AG04450 (cell line): Measurements from ENCODE around the gene LIX1. TPM values are rescaled to one million over a fixed set of nuclear protein-coding genes. Genes with fewer than 3 reads are reported as not detected.
"Not testable (repeated sequence)": the region's sequence is repeated elsewhere in the genome, so short reads cannot be mapped to it uniquely, and the experiment has no call there.

Experiments
- CTCF ChIA-PET: fragments of 300-600, 350-600 bp; formaldehyde crosslinking; extraction: SDS; loops from one replicate; lab custom pipeline; 2022; ENCODE audit warnings: antibody characterized with exemption, inconsistent platforms; lab: Charles Lee
- POLR2A ChIA-PET: fragments of 350-600 bp; formaldehyde crosslinking; extraction: SDS; loops from one replicate; lab custom pipeline; 2021; ENCODE audit warnings: antibody characterized with exemption, inconsistent platforms; lab: Yijun Ruan, JAX
- DNase-seq: peaks from one replicate; pipeline ENCODE4 v3.0.0-alpha.2; 2011; ENCODE audit warnings: low read depth, low spot score
- H3K27ac ChIP-seq: one replicate; pipeline ENCODE4 v1.5.1; 2012; ENCODE audit warnings: low read depth, low read length, control low read depth
- H3K27me3 ChIP-seq: one replicate; pipeline ENCODE4 v1.6.0; 2012; ENCODE audit warnings: low read length; ENCODE audit not compliant: control insufficient read depth, insufficient read depth
- H3K4me3 ChIP-seq: 2 replicates; pipeline ENCODE4 v1.5.1; 2011; ENCODE audit warnings: mild to moderate bottlenecking, low read depth, low read length, control low read depth
- H3K9me3 ChIP-seq: 2 replicates; pipeline ENCODE4 v1.5.1; 2012; ENCODE audit warnings: low read length; ENCODE audit not compliant: control insufficient read depth, insufficient read depth
- CTCF ChIP-seq: IDR thresholded peaks from 2 replicates; pipeline ENCODE4 v1.5.1; 2011; ENCODE audit warnings: low read depth, low read length, control low read depth, inconsistent platforms
- polyA plus RNA-seq: library from polyadenylated mRNA; depleted of rRNA; stranded (reverse); fragments of >200 nt; gene quantifications from 2 replicates; pipeline ENCODE4 v1.2.3, GENCODE V29; 2011

Gene LIX1
- polyA plus RNA-seq, 1 experiment = not detected

DNA sequence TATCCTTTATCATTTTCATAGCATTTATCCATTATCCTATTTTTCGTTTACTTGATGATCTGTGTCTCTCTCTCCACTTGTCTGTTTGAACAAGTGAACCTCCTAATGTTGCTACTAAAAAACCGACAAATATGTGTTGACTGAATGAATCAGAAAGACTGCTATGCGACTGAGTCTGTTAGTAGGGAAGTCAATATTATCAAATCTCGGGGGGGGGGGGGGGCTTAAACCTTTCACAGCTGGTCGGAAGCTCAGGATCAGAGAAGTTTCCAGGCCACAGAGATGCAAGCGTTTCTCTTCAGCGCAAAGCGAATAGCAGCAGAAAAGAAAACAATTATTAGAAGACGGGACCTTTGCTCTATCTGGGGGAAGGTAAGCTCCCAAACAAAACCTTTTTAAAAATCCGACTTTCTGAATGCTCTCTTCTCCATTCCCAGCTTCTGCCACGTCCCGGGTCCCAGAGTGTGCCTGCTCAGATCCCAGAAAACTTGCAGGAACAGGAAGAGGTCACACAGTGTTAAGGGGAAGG lies 40.2 kb upstream of the LIX1 start:
- ChIA-PET CTCF (interaction anchor here (1.1 to 1.3 kb wide), 4 partner anchors 351 to 1646 kb away, joined by 3 to 4 read pairs (median 3); no protein-coding TSS in a partner anchor), POLR2A (interaction anchor here (0.6 to 1.2 kb wide), 4 partner anchors 19 to 610 kb away, joined by 3 to 4 read pairs (median 3); no protein-coding TSS in a partner anchor)
- no peak for DNase-seq
- Histone ChIP-seq H3K27ac (peak overlapping the region; percentile 93), H3K9me3 (no peaks in the 10 kb centered on the region), H3K4me3 (peak overlapping the region; percentile 97), H3K27me3 (no peaks in the 10 kb centered on the region)
- no peak for TF ChIP-seq CTCF

DNA sequence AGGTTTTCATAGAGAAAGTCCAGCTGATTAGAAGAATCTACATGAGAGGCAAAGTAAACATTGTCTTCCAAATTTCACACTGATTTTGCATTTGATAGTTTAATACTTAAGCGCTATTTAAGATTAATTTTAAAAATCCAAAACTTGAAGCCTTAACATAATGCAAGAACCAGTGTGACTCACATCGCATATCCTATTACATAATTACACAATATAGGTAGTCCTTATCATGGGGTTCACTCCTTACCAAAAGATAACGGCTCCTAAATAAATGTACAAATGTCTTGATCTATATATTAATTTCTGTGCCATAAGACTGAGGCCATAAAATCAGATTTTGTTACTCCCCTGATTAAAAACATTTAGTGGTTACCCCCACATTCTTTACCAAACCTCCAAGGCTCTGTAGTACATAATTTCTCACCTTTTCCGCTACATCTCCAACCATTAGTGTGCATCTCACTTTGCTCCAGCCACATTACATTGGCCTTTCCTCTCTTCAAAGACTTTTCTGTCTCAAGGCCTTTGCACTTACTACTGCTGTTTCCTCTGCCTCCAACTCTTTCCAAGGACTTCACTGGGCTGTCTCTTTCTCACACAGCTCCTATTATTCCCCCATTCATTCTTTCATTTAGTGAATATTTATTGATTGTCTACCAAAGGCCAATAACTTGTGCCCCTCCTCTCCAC lies 39.6 kb upstream of the LIX1 start:
- CTCF ChIA-PET = interaction anchor here (0.7 to 1.3 kb wide), 5 partner anchors 352 to 1646 kb away, joined by 3 to 4 read pairs (median 3); no protein-coding TSS in a partner anchor
- no peak for DNase-seq
- Histone ChIP-seq H3K27me3 (no peaks in the 10 kb centered on the region), H3K4me3 (peak overlapping the region; percentile 97), H3K9me3 (no peaks in the 10 kb centered on the region), H3K27ac (no peak overlapping the region)
- POLR2A ChIA-PET = interaction anchor here (1.0 kb wide), 1 partner anchor 19 kb away, joined by 4 read pairs; no protein-coding TSS in a partner anchor
- TF ChIP-seq CTCF = no peak

DNA sequence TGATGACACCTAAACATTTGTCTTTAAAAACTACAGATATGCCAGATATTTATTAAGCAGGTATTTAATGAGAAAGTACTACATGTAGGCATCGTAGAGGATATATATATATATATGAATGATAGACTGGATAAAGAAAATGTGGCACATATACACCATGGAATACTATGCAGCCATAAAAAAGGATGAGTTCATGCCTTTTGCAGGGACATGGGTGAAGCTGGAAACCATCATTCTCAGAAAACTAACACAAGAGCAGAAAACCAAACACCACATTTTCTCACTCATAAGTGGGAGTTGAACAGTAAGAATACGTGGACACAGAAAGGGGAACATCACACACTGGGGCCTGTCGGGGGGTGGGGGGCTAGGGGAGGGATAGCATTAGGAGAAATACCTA lies 37.0 kb upstream of the LIX1 start:
- DNase-seq, H3K9me3 ChIP-seq, H3K27ac ChIP-seq, POLR2A ChIA-PET, H3K27me3 ChIP-seq, H3K4me3 ChIP-seq: not testable (repeated sequence)
- CTCF ChIA-PET = interaction anchor here (0.9 to 1.2 kb wide), 2 partner anchors 17 to 355 kb away, joined by 3 to 4 read pairs; no protein-coding TSS in a partner anchor

DNA sequence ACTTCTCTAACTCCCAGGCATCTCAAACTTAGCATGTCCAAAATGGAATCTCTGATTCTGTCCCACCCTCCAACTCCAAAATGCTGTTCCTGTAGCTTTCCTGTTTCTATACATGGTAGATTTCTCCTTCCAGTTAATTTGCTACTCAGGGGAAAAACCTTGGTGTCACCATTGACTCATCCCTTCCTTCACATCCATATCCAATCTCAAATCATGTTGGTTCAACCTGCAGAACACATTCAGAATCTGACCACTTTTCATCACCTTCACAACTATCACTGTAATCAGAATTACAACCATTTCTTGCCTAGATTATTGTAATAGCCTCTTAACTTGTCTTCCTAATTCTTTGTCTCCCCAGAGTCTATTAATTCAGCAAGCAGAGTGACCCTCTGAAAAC lies 29.8 kb upstream of the LIX1 start:
- no peak overlapping the region for H3K27ac ChIP-seq
- no peak for TF ChIP-seq CTCF

DNA sequence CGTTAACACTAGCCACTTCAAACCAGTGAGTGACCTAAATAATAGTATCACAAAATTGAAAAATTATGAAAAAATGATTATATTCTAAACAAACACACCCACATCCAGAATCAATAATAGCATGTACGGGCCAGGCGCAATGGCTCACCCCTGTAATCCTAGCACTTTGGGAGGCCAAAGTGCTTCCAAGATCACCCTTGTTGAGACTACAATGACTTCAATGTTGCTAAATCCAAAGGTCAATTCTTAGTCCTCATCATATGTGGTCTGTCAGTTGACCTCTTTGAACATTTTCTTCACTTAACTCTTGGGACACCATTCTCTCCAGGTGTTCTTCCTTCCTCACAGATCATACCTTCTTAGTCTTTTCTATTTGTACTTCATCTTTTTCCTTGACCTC lies 29.3 kb upstream of the LIX1 start:
- no peak for TF ChIP-seq CTCF
- Histone ChIP-seq H3K4me3 (no peak overlapping the region), H3K27ac (no peak overlapping the region), H3K27me3 (no peaks in the 10 kb centered on the region), H3K9me3 (no peaks in the 10 kb centered on the region)
- CTCF ChIA-PET = no interaction called here
- DNase-seq = no peak
- POLR2A ChIA-PET = no interaction called here

More for the DNA sequence above, 29.8 kb upstream of the LIX1 start:
- no peaks in the 10 kb centered on the region for H3K27me3 ChIP-seq
- no peaks in the 10 kb centered on the region for H3K9me3 ChIP-seq
- ChIA-PET CTCF (no interaction called here), POLR2A (no interaction called here)
- H3K4me3 ChIP-seq = no peak overlapping the region
- no peak for DNase-seq
